Erythroblast (primary cell): Measurements from ENCODE around the gene NPRL2.

Source experiments
- GATA1 ChIP-seq: IDR thresholded peaks from 2 replicates; pipeline ENCODE4 v1.6.1; 2011; ENCODE audit warnings: low read depth, mild to moderate bottlenecking, control low read depth, low read length, moderate library complexity
- POLR2A ChIP-seq: IDR thresholded peaks from 2 replicates; pipeline ENCODE4 v1.6.1; 2011; ENCODE audit warnings: mild to moderate bottlenecking, low read length

- TF ChIP-seq POLR2A (no peak), GATA1 (no peak)
Measured at GRCh38 chr3:50314342-50314741, 36.2 kb downstream of the NPRL2 start.
